ENCODE data around the gene LRMDA.

The LRMDA gene

DNA sequence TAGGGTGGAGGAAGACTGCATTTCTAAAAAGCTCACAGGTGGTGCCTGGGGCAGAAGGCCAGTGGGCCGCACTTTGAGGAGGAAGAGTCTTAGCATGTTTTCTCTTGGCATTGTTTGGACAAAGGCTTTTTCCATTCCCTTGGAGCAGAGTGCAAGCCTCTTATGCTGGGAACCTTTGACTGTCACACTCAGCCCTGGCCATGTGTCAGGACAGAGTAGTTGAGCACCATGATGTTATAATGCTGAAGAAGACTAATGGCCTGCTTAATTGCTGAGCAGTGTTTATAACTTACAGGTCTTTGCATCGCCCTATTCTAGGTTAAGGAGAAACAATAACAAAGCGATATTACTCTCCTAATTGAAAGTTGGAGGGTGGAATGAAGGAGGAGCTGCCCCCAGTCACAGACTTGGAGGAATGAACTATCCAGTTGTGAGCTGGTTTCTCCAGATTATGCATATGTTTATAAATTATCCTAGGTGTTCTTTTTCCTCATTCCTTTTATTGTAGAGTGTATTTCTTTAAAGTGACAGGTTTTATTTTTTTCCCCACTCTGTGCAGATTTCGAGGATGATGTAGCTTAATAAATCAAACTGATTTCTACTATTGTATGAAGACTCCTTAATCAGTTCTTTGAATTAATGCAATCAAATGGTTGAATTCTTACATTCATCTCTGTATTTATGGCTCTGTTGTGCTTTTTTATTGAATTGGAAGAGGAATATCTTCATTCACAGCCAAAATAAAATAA, 767.0 kb downstream of the LRMDA start:
- no peak for DNase-seq

DNA sequence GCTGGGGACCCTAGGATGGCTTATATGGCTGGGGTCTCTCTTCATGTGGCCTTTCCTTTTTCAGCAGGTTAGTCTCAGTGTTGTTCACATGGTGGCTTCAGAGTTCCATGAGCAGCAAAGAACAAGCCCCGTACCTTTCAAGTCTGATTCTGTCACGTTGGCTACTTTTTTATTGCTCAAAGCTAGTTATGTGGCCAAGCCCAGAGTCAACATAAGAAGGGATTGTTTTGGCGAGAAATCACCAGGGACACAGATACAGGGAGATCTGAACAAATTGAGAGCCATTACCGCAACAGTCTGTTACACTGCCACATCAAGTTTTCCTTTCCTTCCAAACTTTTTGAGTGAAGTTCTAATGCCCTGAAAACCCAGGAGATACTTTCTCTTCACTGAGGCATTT, 770.5 kb downstream of the LRMDA start:
- DNase-seq = no peak

DNA sequence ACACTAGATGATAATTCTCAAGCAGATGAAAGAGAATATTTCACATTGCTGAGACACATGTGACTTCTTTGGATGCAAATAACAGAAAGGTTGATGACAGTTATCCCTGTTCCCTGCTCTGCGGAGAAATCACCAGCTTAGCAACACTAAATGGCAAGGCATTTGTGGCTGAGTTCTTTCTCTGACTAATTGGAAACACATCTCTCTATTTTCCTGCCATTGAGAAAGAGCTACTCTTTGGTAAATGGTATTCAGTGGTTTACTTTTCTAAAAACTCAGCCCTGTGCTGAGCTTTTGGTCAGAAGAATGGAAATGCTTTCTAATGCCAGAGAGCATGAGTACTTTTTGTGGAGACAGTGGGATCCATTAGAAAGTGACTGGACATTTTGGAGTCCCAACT, 771.4 kb downstream of the LRMDA start:
- DNase-seq = no peak

DNA sequence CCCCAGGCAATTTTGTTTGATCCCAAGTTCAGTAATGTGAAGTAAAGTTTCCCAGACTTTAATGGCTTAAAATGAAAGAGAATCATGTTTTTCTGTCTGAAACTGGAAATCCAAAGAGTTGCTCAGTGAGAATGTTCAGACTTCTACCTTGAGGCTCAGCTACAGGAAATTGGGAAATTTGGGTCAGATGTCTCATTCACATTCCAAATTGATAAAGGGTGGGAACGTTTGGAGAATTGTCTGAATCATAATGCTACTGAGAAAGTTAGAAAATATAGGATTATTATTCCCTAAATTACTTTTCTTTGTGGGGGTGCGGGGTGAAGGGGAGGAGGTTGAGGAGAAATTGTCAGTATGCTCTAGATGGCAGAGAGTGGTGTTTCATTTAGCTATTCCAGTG, 773.9 kb downstream of the LRMDA start:
- no peak for DNase-seq

DNA sequence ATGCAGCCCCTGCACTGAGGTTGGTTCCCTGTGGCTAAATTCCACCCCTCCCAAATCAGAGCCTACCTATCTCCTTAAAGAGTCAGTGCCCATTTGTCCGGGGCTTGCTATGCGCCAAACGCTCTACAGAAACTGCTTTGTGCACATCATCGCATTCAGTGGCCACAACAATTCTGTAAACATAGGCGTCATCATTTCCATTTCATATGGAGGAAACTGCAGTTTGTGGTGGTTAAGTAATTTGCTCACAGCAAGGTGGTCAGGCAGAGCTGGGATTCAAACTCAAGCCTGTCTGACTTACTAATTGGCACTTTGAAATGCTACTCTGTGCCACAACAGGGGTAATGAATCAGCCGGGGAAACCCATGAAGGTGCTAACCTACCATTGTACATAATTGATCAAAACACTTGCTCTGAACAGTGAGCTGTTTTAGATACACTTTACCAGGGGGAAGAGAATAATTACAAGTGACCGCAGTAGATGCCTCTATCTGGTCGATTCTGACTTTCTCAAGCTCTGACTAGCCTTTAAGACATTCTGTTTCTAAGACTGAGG, 775.5 kb downstream of the LRMDA start:
- DNase-seq = no peak

DNA sequence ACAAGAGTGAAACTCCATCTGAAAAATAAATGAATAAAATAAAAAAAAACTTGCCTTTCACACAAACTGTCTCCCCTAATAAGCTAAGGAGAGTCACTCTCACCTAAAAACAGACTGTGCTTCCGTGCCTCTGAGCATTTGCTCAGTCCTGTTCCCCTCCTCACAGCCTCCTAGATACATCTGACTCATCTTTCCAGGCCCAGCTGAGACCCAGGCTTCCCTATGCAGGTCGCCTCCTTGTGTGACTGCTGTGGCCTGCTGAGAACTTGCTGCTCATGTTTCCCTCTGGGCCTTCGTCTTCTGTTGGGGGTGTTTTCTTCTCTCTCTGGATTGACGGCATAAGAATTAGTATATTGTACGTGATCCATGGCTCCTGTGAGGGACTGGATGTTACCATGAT, 777.7 kb downstream of the LRMDA start:
- DNase-seq = no peak

DNA sequence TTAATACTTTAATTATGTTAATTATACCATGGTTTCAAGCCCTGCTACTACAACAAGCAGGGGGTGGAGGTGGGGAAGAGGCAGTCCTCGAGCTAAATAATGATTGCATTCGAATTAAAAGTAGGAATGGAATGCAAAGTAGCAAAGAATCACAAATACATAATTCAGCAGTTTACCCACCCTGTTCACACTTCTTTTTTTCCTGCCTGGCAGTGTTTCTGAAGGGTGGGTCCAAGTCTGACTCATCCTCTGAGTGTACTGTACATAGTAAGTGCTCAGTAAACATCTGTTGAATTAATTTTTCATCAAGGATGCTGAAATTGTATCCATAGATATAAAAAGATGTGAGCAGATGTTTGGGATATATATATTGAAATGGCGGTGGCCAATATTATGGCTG, 778.8 kb downstream of the LRMDA start:
- DNase-seq = no peak

DNA sequence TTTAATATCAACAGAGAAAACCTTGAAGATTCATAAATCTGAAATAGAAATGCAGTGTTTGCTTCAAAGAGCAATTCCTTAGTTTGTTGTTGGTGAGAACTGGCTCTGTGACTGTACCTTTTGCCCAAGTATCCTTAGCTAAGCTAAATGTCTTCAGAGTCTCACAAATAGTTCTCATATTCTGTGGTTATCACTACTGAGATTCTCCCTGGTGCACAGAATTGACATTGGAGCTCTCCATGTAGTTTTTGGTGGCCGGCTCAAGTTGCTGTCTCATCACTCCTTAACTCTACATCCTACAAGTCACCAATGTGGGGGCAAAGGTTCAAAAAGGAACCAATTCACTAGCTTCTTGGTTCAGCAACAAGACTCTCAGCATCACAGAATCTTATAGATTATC, 780.3 kb downstream of the LRMDA start:
- no peak for DNase-seq

DNA sequence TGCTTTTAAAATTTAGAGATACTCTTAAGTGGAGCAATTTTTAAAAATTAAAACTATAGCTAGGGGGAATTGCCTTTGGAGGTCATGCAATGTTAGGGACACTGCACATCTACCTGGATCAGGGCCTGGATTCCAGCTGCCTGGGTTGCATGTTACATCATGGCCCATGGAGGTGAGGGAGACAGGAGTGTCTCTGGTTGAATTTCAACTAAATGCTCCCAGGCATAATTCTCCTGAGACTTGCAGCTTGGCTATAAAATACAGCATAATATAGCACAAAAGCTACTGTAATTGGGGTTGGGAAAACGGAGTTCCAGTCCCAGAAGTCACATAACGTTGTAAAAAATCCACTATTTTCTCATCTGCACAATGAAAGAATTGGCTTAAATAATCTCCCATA, 782.5 kb downstream of the LRMDA start:
- no peak for DNase-seq

DNA sequence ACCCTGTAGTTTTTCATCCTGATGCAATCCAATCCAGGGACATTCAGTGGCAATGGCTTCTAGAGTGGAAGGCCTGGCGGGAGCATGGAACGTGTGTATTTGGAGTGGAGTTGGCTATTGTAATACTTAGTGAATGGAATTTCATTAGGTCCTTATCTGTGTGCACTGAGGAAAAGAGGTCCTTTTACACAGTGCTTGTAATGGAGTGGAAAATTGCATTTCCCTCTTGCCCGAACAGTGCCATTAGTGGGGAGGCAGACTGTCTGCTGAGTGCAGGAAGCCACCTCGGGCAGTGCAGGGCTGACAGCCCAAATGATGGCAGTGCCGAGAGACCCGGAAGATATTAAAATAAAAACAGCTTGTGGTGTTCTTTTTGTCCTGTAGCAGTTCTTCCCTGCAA, 786.6 kb downstream of the LRMDA start:
- DNase-seq = peak; percentile 1

DNA sequence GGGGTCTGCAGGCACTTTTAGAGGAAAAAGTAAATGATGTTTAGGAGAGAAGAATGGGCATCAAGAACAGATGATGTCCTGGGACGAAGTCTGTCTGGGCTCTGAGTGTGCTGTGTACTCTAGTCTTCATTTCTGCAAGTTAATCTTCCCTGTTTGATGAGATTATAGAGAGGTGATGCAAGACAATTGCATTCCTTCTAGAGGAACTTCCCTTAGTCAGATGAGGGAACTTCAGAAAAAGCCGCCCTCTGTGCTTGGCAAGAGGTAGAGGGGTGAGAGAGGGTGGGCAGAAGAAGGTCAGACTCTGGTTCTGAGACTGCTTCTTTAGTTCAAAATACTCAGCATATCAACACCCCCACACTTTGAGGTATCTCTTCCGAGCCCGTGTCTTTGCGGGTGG, 797.9 kb downstream of the LRMDA start:
- no peak for DNase-seq

DNA sequence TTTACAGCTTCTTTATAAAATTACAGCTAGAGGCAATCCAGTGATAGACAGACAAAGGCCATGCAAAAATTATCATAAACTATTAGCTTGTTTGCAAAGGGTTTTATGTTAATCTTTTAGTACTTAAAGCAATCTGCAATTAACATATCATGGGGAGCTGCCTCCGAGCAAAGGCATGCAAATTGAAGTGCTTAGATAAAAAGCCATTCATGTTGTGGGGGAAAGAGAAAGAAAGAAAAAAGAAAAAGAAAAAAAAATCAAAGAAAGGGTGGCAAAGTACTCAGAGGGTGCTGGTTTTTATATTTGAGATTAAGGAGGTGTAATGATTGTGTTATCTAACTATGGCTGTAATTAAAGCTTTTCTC, 799.5 kb downstream of the LRMDA start:
- DNase-seq = no peak

DNA sequence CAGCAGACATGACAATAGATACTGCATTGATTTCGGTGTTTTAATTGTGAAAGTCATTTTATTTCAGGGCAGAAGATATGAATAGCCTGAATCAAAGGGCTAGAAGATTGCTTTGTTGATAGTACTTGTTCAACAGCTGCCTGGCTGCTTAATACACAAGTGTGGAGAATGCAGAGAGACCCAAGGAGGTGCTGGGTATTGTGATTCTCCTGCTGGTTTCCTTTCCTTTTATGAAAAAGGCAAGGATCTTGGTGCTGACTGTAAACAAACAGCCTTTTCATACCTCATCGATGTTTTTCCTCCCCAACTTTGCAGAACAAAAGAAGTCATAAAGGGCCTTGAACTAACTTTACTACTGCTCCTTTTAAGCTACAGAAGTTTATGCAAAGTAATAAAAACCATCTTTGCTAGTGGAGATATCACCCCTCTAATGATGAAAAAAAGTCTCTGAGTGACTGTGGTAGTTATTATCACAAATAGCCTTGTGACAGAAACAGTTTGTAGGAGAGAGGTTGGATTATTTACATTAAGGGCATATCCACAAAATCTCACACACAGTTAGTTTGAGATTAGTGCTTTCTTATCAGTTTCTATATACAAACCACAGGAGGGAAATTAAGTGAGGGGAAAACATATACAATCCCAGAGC, 800.0 kb downstream of the LRMDA start:
- peak; percentile 7 for DNase-seq

DNA sequence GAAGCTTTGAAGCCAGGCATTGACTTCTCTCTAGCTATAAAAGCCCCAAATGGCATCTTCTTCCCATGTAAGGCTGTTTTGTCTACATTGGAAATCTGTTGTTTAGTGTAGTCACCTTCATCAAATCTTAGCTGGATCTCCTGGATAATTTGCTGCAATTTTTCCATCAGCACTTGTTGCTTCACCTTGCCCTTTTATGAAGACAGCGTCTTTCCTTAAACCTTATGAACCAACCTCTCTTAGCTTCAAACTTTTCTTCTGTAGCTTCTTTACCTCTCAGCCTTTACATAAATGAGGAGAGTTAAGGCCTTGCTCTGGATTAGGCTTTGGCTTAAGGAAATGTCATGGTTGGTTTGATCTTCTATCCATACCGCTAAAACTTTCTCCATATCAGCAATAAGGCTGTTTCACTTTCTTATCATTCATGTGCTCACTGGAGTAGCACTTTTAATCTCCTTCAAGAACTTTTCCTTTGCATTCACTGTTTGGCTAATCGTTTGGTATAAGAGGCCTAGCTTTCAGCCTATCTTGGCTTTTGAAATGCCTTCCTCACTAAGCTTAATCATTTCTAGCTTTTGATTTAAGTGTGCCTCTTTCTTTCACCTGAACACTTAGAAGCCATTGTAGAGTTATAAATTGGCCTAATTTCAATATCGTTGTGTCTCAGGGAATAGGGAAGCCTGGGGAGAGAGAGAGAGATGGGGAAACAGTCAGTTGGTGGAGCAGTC, 803.2 kb downstream of the LRMDA start:
- no peak for DNase-seq

DNA sequence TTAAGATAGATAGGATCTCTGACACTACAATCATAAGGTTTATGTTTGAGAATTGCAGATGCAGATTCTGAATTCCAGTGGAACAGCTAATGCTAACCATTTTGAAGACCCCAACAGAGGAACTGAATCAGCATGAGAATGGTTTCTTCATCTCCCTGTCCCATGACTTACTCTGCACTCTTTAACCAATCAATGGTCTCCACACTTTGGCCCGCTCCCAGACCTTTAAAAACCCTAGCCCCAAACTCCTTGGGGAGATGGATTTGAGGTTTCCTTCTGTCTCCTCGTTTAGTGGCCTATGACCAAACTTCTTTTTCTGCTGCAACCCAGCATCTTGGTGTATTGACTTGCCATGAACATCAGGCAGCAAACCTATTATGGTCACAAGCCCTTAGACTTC, 804.9 kb downstream of the LRMDA start:
- DNase-seq = no peak

DNA sequence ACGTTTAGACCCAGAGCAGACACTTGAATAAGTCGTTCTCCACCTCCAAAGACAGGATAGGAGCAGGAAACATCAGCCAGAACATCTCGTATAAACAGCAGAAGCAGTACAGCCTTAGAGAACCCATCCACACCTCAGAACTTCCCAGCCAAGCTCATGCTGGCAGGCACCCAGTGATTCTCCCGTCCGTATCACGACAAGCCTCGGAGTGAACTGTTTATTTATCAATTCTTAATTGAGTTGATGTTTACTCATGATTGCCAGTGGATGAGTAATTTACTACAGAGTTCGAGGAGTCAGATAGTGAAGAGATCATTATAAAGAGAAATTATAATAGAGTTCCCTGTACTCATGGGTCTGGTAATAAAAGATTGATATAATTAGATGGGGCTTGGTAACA, 811.5 kb downstream of the LRMDA start:
- peak; percentile 76 for DNase-seq

DNA sequence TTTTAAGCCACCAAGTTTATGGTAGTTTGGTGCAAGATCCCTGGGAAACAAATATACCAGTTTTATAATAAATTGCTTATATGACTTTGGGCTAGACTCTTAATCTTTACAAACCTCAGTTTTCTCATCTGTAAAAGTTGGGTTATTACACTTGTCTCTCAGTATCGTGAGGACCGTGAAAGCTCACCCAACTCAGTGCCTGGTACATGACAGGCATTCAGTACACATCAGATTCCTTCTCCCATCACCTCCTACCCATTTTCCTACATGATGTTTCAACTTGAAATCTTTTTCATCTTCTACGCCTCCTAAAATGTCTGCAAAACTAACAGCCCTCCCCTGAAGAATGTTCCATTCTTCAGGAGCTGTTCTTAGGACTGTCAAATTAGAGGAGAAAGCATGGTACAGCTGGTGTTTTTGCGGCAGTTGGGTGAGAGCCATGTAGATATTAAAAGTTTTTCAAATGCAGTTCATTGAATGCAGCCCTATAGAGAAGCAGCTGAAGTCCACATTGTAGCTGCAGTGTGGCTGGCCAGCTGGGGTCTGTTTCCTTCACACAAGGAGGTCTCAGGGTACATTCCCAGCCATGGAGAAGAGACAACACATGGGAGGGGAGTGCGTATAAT, 812.8 kb downstream of the LRMDA start:
- no peak for DNase-seq

DNA sequence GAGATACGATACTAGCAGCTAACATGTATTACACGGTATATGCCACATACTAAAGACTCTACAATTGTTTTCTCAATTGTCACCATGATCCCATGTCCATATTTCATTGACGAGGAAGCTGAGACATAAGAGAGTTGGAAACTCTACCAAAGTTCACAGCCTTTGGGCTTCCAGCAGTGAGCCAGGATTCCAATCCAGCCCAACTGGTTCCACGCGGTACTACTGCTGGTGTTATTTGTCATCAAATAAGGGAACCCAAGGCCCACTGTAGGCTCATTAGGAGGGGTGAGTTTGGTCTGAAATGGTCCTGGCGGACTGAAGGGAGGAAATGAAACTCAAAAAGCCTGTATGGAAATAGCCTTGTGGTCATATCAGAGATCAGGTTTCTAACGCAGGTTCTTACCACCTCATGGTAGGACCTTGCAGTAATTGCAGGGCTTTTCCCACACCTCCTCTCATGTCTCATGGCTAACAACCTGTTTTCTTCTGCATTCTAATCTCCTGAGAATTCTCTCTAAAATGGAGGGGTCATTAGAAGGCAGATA, 814.6 kb downstream of the LRMDA start:
- DNase-seq = no peak

DNA sequence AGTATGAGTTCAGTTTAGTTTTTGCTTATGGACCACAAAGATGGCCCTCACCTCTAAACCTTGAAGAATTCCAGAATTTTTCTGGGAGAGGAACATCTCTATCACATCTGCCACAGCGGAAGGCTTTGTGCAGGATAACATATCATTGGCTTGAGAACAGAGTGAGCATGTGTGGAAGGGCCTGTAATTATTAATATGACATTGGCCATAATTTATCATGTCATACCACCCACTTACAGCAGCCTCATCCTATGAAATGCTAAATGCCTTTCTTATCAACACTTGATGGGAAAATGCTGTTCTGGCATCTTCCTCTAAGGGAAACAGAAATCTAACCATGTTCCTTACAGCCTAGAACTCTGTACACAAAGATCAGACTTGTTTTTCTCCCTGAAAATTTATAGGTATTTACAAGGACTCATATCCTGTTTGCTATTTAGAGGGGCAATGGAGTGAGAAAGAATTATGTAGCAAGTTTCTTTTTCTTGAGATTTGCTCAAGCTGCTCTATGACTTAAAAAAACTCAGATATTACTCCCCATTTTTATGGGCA, 817.3 kb downstream of the LRMDA start:
- DNase-seq = no peak

DNA sequence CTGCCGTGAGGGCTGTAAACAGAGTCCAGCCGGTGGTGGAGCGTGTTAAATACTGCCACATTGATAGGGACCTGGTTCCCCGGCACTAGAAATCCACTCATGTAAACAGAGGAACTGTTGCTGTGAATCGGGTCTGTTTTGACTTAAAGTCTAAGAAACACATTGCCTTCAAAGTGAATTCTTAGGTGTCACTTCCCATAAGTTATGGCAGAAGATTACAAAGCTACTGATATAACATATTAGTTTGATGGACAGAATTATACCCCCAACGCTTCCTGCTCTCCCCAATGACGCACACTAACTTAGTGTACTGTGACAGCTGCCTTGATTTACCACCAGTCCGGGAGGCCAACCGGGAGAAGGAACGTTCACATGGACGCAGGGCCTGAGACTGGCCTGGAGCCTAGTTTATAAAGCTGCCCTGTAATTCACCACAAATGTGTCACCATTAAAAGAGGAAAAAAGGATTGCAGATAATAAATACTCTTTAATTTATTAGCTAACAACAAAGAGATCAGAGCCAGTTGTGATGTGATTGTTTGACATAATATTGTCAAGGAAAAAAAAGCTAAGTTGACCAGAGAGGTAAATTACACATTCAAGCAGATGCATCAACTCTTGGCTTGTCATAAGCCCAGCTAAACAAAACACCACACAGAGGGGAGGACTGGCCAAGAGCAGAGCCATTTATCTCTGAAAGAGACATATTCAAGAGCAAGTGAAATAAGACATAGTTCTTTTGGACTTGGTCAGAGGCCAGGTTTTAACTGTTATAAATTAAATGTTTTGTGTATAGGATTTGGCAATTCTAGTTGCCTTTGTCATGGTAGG, 820.6 kb downstream of the LRMDA start:
- no peak for DNase-seq

DNA sequence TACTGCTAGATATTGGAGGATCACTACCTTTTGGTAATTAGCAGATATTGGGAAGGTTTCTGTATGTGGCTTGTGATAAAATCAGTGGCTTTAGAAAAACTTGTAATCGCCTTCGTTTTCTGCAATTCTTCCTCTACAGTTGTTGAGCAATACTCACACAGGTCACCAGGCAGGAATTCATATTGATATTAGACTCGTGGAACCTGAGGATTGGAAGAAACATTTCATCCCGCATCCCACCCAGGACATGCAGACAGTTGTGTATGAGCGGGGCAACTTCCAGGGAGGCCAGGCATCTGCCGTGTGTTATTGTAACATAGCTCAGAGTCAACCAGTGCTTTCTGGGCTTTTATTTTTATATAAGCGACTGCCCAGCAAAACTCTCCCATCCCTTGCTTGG, 821.3 kb downstream of the LRMDA start:
- no peak for DNase-seq

DNA sequence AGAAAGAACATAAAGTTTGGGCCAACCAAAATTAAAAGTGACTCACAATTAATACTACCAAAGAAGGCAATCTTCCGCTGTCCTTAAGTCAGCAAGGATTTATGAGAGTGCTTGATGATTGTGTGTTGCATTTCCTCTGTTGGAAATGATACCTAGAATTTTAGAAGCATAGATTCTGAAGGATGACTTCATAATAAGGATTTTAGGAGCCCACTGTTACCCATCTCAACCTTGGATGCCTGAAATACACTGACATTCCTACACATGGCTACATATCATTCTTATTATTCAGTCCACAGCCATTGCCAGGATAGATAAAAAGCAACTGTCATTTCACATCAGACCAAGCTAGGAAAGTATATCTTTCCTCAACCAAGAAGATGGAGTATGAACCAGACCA, 823.8 kb downstream of the LRMDA start:
- no peak for DNase-seq
